GM19395 (cell line): ENCODE measurements around the gene MCTS1.
"Not testable (repeated sequence)": the region's sequence is repeated elsewhere in the genome, so short reads cannot be mapped to it uniquely, and the experiment has no call there.

Experiments
- ATAC-seq: cut with Tn5 transposase; IDR thresholded peaks from one replicate; pipeline ENCODE4 v1.9.1; 2021; ENCODE audit warnings: mild to moderate bottlenecking, moderate library complexity; ENCODE audit not compliant: unreplicated experiment

The MCTS1 gene, protein sequence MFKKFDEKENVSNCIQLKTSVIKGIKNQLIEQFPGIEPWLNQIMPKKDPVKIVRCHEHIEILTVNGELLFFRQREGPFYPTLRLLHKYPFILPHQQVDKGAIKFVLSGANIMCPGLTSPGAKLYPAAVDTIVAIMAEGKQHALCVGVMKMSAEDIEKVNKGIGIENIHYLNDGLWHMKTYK

DNA sequence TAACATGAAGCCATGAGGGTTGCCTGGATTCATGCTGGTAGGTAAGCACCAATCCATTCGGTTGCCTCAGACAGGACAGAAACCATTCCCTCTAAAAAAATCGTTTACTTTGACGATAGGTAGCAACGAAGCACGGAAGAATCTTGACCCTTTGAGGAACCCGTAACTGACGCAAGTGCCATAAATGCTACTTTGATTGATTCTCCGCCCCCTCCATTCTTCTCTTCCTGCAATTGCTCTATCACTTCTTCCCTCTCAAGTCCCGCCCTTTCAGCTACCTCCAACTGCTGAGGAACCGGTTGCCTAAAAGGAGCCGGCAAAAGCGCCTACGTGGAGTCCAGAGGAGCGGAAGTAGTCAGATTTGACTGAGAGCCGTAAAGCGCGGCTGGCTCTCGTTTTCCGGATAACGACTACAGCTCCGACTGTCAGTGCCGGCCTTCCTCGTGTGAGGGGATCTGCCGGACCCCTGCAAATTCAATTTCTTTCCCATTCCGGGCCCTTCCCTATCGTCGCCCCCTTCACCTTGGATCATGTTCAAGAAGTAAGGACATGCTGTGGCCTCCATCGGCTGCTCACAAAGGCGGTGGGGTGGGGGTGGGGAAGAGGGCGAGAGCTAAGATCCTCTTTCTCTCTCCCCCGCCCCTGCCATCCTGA is at the start of gene MCTS1:
TSS of gene MCTS1 (plus strand) at position 395 of the 654 bp plus-strand sequence. CDS start at position 531, 136 bp downstream.
- ATAC-seq = peak; percentile 92

DNA sequence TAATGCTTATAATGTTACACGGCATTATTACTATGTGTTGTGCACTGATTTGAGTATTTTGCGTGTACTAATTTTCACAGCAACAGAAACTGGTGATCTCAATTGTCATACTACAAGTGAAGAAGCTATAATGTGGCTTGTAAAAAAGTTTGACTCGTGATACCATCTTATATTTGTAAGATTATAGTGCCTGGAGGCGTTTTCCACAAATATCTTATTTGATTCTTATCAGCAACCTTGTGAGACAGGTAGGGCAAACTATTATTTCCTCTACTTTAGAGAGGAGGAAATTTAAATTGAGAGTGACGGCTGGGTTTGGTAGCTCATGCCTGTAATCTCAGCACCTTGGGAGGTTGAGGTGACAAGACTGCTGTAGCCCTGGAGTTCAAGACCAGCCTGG is 47.6 kb upstream of the MCTS1 start:
- ATAC-seq = no peak

DNA sequence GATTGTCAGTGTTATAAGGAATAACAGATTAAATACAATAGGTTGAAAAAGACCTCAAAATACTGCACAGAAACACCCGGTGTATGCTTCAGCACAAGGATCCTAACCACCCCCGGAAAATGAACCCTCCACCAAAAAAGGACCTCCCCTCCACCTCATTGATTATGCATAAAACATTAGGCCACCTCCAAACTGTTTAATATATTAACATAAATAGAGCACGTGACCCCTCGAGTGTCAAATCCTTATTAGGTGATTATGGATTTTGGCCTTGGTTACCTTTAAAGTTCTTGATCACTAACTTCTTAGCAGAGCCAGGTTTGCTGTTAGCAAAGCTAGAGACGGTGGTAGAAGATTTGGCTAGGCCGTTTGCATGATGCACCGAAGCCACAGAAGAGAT is 44.1 kb upstream of the MCTS1 start:
- no peak for ATAC-seq

DNA sequence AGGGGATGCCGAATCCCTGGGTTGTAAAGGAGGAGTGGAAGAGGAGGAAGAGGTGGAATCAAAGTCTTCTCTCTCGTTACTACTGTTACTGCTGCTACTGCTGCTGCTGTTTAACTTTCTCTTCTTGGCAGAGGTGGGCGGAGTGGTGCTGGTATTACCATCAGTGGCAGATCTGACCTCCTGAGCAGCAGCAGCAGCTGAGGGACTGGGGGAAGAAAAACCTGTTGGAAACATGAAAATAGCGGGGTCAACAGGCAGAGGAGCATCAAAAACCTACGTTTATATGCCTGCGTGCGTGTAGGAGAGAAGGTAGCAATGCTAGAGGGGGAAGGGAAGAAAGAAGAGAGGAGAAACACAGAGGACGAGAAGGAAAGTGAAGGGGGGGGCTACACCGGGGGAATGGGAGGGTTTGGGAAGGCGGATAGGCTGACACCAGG is 43.5 kb upstream of the MCTS1 start:
- ATAC-seq = peak; percentile 40

DNA sequence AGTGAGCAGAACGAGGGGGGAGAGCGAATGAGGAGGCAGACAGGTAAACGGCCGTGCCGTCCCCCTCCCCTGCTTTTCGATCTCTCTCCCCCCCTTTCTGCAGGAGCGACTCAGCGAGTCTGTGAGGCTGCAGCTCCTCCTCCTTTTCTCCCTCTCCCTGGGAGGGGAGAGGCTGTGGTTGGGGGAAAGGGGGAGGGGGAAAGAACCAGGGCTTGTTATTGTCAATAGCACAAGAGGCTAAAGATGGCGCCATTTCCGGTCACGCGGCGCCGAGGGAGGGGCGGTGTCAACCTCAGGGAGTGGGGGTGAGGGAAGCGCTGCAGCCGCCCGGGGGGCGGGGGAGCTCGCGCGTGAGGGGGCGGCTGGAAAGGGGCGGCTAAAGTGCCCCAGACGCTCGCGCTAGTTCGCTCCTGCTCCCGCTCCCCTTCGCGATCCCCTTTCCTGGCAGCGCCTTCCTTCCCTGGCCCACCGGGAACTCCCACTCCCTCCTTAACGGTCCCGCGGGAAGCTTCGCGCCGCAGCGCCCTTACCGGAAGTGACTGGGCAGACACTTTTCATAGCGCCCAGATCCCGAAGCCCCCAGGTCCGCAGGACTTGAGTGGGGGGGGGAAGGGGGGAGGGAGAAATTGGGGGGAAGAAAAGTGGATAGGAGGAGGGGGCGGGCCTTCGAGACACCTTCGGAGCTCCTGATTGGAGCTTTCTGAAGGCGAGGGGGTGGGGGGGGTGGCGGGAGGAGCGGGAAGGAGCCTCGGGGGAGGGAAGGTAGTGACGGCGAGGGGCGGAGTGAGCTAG is 42.9 kb upstream of the MCTS1 start, which contains the start of gene CUL4B:
TSS of gene CUL4B (minus strand) at position 121 of the 792 bp plus-strand sequence. CDS start 324 bp downstream, outside the sequence.
- ATAC-seq = peak; percentile 83

DNA sequence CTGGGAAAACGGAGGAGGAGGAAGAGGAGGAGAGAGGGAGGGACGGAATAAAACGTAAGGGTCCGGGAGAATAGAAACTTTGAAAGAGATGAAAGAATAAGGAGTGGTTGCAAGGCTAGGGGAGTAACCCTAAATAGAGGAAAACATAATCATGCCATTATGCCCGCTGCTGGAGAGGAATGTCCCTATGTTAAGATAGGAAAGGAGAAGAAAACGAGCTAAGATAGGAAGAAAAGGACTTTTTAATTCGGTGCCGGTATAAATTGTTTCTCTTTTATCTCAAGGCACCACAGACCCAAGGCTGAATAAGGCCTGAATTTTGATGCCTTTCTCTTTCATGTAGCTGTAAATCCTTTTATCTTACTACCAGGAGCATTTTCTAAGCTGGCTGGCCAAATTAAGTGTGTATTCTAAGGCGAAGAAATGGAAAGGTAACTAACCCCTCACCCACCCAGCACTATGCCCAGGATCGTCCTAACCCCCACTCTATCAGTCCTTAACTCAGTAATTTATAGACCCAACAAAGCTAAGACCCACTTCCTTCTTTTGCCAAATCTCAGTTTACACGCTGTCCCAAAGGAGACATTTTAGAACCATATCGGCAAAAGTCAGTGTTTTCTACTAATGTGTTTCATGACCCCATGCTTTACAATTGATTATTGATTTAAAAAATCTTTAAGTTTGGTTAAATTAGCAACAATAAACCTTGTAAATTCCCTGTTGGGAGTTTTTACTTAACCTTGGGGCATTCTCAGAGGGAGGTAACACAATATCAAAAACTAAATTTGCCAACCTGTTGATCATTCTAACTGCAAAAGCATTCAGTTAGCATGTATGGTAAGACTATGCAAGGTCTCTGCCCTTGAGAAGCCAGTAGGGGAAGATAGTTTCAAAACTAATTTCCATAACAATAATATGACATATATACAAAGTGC is 42.0 kb upstream of the MCTS1 start:
- no peak for ATAC-seq

DNA sequence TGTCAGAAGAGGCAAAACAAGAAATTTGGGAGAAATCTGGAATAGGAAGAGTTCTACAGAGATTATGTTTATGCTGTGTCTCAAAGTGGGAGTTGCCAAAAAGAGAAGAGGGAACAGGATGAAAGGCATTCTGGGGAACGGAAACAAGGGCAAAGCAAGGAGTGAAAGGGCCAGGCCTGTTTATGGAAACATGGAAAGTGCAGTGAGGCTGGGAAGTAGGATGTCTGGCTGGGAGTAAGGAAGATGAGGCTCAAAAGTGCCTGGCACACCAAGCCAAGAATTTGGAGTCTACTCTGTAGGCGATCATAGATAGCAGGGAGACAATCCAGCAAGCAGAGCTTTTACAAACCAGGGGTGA is 41.4 kb upstream of the MCTS1 start:
- ATAC-seq = no peak

DNA sequence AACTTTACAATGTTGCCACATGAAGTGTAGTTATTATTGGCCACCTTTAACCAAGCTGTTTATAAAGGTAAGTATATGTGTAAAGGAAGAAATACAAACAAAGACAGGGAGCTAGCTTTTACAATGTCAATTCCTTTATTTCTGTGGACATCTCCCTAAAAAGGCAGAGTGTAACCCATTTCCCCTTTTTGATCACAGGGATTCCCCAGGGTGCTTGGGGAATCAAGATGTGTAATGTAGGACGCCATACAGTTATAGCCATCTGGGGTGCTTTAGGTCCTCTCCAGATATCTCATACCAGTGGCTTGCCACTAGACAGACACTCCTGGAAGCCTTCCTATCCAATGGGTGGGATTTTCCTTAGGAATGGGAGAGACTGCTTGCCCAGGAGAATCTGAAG is 39.0 kb upstream of the MCTS1 start:
- no peak for ATAC-seq

DNA sequence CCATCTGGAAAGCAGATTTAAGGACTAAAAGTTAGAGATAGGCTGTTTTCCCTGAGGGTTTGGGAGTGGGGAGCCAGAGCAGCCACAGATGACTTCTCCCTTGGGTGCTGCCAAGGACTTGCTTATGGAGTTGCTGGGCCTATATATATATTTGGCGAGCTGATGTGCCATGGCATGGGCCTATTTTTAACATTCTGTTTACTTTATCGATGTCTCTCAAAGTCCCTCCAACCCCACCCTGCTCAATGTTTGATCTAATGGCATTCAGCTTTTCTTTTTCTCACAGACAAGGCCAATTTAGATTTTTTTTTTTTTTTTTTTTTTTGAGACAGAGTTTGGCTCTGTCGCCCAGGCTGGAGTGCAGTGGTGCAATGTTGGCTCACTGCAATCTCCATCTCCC is 37.1 kb upstream of the MCTS1 start:
- ATAC-seq = no peak

DNA sequence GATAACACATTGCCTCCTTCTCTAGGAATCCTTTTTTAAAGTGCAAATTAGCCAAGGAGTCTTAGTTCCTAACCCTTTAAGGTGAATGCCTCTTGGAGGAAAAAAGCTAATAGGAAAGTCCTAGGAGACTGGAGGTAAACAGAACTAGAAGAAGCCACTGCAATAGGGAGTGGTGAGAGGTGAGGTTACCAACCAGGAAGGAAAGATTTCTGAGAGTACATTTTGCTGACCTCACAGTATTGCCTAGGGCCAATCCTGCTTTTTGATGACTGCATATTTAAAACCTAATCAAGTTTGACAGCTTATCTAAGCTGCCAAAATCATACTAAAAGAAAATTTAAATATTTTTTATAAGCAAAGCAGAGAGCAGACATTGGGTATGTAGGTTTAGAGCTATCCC is 35.9 kb upstream of the MCTS1 start:
- no peak for ATAC-seq

DNA sequence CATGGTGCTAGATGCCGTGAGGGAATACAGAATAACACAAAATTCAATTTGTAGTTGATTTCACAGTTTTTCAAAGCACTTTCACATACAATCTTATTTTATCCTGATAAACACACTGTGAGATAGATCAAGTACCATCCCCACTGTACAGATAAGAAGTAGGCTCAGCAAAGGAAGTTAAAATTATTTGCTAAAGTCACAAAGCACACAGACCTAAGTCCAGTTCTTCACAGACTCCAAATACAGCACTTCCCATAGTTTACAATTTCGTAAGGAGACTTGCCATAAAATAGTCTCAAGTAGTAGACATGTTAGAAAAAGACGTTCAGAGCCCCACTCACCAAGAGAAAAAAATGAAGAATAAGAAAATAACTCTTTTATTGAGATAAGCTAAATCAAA is 35.3 kb upstream of the MCTS1 start:
- no peak for ATAC-seq

DNA sequence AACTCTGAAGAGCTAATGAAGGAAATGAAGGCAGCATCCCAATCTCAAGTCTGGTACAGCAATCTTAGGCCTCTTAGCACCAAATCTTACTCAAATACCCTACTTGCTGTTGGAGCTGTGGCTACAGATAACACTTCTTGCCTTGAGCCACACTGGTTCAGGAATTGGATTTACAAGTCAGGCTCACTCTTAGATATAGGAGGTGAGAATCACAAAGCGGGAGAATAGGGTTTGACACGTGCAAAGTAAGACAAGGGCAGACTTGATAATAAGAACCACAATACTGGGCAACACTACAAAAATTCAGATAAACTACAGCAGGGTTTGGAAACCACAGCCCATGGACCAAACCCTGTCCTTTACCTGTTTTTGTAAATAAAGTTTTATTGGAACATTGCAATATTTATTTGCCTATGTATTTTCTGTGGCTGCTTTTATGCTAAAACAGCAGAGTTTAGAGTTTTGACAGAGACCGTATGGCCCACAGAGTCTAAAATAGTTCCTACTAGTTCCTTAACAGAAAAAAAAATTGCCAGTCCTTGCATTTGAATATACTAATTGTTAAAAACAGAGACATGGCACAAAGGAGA is 33.8 kb upstream of the MCTS1 start:
- no peak for ATAC-seq

DNA sequence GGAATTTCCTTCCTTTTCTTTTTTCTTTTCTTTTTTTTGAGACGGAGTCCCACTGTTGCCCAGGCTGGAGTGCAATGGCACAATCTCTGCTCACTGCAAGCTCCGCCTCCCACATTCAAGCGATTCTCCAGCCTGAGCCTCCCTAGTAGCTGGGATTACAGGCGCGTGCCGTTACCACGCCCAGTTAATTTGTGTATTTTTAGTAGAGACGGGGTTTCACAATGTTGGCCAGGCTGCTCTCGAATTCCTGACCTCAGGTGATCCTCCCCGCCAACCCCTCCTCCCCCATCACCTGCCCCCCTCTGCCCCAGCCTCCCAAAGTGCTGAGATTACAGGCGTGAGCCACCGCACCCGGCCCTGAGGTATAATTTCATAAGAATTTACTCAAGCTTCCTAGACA is 30.1 kb upstream of the MCTS1 start:
- not testable (repeated sequence) for ATAC-seq

DNA sequence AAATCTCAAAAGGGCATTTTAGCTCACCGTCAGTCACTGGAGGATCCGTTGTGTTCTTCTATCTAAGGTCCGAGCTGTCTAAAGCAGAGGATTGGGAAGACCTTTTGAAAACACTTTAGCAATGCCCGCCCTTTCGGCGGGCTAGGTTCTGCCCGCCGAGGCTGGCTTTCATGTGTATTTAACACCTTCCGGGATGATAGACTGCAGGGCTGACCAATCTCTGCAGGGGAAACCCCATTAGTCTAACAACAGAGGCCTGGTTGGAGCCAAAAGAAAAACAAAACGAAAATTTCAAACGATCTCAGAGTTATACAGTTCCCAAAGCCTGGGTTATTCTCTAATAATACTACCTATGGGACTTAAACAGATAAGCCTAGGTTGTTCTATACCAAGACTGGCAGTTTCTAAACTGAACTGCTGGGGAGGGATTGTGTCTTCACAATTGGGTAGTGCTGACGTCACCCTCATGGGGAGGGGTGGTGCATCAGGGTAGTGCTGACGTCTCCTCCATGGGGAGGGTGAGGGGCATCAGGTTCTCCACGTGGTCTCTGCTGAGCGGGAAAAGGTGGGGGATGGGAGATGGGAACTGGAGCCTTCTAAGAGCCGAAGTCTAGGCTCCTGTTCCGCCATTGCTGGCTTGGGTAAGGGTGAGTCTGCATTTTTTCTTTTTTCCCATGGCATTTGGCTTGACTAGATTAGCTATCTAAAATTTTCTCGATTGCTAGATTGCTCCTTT is 28.4 kb upstream of the MCTS1 start:
- no peak for ATAC-seq

DNA sequence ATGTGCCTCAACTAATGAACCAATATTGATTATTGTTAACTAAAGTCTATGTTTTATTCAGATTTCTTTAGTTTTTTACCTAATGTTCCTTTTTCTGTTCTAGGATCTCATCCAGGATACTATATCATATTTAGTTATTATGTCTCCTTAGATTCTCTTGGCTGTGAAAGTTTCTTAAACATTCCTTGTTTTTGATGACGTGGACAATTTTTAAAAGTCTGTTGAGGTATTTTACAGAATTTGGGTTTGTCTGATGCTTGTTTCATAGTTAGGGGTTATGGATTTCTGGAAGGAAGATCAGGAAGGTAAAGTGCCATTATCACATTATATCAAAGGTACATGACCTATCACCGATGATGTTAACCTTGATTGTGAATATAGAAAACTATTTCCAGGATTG is 18.2 kb upstream of the MCTS1 start:
- ATAC-seq = no peak

DNA sequence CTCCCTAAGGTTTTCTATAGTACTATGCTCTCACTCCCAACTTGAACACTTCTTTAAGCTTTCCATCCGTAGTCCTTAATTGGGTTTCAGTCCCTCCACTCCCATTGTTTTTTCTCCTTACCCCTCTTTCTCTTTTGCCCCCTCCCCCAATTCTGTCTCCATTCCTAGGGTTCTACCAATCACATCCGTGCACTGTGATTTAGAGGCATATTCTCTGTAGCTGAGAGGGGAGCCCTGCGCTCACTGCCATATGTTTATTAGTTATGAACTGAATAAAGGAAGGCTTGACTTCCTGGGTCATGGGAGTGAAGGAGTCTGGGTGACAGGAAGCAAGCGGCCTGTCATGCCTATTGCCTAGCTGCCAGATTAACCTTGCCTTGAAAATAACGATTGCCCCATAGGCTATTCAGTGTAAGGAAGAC is 471 bp downstream of the MCTS1 start:
- ATAC-seq = peak; percentile 60

DNA sequence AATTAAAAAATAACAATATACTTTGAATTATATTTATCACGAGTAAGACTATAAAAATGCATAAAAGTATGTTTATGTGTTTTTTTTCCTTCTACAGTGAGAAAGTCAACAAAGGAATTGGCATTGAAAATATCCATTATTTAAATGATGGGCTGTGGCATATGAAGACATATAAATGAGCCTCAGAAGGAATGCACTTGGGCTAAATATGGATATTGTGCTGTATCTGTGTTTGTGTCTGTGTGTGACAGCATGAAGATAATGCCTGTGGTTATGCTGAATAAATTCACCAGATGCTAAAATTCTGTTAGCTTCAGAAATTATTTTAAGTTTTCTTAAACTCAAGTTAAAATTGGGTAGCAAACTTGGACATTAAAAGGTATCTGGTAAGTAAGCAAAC is 8.2 kb downstream of the MCTS1 start:
- no peak for ATAC-seq

DNA sequence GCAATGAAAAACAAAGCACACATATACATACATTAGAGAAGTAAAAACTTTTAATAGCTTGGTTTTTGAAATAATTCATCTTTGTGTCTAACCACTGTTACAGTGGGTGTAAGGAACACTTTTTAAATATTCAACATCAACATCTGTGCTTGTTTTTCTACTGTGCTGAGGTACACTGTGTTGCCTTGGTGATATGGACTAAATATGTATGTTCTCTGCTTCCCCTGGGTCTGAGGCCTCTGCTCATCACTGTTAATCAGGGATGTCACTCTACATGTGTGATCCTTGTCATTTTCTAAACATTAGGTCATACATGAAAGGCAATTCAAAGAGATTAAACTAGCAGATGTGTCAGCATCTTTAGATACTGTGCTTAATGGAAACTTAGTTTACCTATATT is 10.9 kb downstream of the MCTS1 start:
- no peak for ATAC-seq

DNA sequence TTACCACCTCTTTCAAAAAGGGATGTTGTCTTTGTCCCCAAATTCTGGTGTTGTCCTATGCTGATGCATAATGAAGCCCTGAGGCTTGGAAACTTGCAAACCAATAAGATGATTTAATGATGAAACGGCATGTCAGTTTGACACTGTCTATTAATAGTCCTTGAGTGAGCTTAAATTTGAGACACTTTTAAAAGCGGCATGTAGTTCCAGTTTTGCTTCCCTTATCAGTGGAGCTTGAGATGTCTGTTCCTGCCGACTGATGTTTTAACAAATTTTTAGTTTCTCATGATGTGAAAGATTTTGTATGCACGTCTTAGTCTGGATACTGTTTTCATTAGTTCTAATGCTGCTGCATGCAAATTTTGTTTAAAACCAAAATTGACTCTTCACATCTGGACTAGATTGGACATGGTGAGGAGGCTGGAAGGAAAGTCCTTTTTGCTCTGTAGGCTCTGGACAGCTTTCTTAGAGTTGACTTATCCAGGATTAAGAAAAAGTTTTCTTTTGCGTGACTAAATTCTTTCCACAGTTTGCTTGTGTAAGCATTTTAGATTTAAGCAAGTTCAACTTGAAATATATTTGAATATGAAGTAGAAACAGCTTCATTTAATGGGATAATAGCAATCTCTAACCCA is 14.2 kb downstream of the MCTS1 start:
- ATAC-seq = peak; percentile 80
